Tibial nerve (tissue), 4 donors: ENCODE results near the gene ADAMTSL1. TPM values are rescaled to one million over a fixed set of nuclear protein-coding genes. Genes with fewer than 3 reads are reported as not detected.

Experiments
- DNase-seq, 2 donors: peaks; one replicate each; pipeline ENCODE4 v3.0.0-alpha.2; 2019; ENCODE audit warnings: low spot score in 2 of 2
- H3K27ac ChIP-seq, 4 donors: fragments of 200-600 bp; sonication (generic) in 3 of 4; one replicate each; pipeline ENCODE4 v1.5.1; 2017 to 2019; ENCODE audit warnings: mild to moderate bottlenecking in 1 of 4
- H3K27me3 ChIP-seq, 2 donors: fragments of 200-600 bp; sonication (generic) in 1 of 2; one replicate each; pipeline versions ENCODE4 v1.5.1 to v1.6.0; 2017 to 2019
- H3K36me3 ChIP-seq, 3 donors: fragments of 200-600 bp; sonication (generic); one replicate each; pipeline ENCODE4 v1.5.1; 2018 to 2019
- H3K4me1 ChIP-seq, 4 donors: fragments of 200-600 bp; sonication (generic) in 3 of 4; one replicate each; pipeline ENCODE4 v1.5.1; 2017 to 2019
- H3K4me3 ChIP-seq, 4 donors: fragments of 200-600 bp; sonication (generic) in 3 of 4; one replicate each; pipeline ENCODE4 v1.5.1; 2017 to 2019; ENCODE audit warnings: mild to moderate bottlenecking in 1 of 4, moderate library complexity in 1 of 4
- H3K9me3 ChIP-seq, 4 donors: fragments of 200-600 bp; sonication (generic) in 3 of 4; one replicate each; pipeline ENCODE4 v1.5.1; 2017 to 2019
- EP300 ChIP-seq, 2 donors: sonication (generic); formaldehyde crosslinking; IDR thresholded peaks; one replicate each; pipeline ENCODE4 v1.6.1; 2017; ENCODE audit warnings: antibody characterized with exemption in 2 of 2, mild to moderate bottlenecking in 1 of 2
- POLR2A ChIP-seq, 2 donors: fragments of 450-650 bp; IDR thresholded peaks; one replicate each; pipeline ENCODE4 v1.6.1; 2017; ENCODE audit warnings: antibody characterized with exemption in 2 of 2, mild to moderate bottlenecking in 2 of 2, moderate library complexity in 2 of 2
- WGBS, 2 donors: methylation state at CpG; one replicate each; pipeline ENCODE4 v1.1.5; 2018; 5-methylcytosine and 5-hydroxymethylcytosine counted together
- total RNA-seq, 4 donors: library from RNA; depleted of rRNA; stranded (reverse); fragments of >200 nt; gene quantifications; one replicate each; pipeline ENCODE4 v1.1.0, GENCODE V29; 2016
- TF ChIP-seq, protein P1 (sequence below), 5 experiments: fragments of 200-600 bp in 3 of 5; fragments of 450-650 bp in 2 of 5; sonication (generic) in 3 of 5; IDR thresholded peaks; one replicate each; pipeline ENCODE4 v1.5.1; 2016 to 2019; ENCODE audit warnings: antibody characterized with exemption in 5 of 5, mild to moderate bottlenecking in 3 of 5, moderate library complexity in 2 of 5

The ADAMTSL1 gene
- total RNA-seq, 4 donors from 2014 or later, result 11.9 to 27.1 (median 21.3) TPM

DNA sequence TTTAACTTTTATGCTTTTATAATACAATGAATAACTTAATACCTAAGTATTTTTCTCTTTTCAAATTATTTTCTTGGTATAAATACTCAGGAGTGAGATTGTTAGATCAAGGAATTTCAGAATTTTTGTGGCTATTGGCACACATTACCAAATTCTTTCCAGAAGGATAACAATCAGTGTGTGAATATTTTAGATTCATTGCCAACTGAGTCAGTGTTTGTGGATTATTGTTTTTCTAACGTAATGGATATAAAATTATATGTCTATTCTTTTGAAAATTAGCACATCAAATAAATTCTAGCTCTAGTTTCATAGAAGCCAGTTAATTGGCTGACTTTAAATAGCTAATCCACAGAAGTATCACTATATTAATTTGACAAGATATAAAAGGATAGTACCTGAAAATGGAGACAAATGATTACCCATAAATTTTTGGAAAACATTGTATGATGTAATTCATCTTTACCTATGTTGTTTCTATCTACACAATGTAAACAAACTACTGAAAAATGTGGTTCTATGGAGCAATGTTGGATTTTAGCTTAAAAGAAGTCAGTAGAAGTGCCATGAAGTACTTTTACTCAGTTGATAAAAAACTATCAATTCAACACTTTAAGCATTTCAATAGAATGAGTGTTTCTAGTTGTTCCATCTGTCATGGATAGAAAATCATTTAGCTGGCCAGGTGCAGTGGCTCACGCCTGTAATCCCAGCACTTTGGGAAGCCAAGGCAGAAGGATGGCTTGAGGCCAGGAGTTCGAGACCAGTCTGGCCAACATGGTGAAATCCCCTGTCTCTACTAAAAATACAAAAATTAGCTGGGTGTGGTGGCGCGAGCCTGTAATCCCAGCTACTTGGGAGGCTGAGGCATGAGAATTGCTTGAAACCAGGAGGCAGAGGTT, 185.1 kb downstream of the ADAMTSL1 start:
- TF ChIP-seq, protein P1, sequence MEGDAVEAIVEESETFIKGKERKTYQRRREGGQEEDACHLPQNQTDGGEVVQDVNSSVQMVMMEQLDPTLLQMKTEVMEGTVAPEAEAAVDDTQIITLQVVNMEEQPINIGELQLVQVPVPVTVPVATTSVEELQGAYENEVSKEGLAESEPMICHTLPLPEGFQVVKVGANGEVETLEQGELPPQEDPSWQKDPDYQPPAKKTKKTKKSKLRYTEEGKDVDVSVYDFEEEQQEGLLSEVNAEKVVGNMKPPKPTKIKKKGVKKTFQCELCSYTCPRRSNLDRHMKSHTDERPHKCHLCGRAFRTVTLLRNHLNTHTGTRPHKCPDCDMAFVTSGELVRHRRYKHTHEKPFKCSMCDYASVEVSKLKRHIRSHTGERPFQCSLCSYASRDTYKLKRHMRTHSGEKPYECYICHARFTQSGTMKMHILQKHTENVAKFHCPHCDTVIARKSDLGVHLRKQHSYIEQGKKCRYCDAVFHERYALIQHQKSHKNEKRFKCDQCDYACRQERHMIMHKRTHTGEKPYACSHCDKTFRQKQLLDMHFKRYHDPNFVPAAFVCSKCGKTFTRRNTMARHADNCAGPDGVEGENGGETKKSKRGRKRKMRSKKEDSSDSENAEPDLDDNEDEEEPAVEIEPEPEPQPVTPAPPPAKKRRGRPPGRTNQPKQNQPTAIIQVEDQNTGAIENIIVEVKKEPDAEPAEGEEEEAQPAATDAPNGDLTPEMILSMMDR (IDR thresholded peaks at IDR 0.05), result no peak
- TF ChIP-seq POLR2A (IDR thresholded peaks at IDR 0.05) (no peak), EP300 (IDR thresholded peaks at IDR 0.05) (no peak)
- peaks cover 0 to 5% (median 0%) of the 10 kb centered on the region in 4 donors for H3K4me1 ChIP-seq
- DNase-seq, result no peak
- no peaks in the 10 kb centered on the region for H3K27me3 ChIP-seq
- H3K9me3 ChIP-seq, result no peaks in the 10 kb centered on the region
- H3K27ac ChIP-seq, result peak overlapping the region in 1 of 4 donors; percentile 8
- H3K4me3 ChIP-seq, result no peak overlapping the region
- 71 to 74% methylated on average over 5 of the region's 5 CpGs for WGBS, 2 donors
- no peaks in the 10 kb centered on the region for H3K36me3 ChIP-seq

DNA sequence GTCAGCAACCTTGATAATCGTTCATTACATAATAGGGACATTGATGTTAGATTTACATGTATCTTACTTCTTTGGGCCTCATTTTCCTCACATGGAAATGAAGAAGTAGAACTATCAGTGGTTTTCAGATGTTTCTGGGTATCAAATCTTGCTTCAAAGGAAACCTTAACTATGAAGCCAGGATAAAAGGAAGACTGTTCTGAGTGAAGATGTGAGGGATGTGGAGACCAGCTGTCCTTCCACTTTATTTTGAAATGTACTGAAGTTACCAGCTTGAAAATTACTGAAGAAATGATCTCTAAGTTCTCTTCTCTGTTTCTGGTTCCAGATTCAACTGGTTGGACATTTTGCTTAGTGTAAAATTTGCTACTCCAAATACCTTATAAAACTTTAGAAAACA, 186.0 kb downstream of the ADAMTSL1 start:
- peaks cover 0 to 5% (median 0%) of the 10 kb centered on the region in 4 donors for H3K4me1 ChIP-seq
- H3K27me3 ChIP-seq, result no peaks in the 10 kb centered on the region
- no peak for DNase-seq
- WGBS, 2 donors, result 46 to 54% methylated on average over 1 of the region's 1 CpG
- H3K9me3 ChIP-seq, result no peaks in the 10 kb centered on the region
- no peak overlapping the region for H3K4me3 ChIP-seq
- no peaks in the 10 kb centered on the region for H3K36me3 ChIP-seq
- no peak overlapping the region for H3K27ac ChIP-seq
- TF ChIP-seq, protein P1 (IDR thresholded peaks at IDR 0.05), result no peak
- TF ChIP-seq EP300 (IDR thresholded peaks at IDR 0.05) (no peak), POLR2A (IDR thresholded peaks at IDR 0.05) (no peak)

DNA sequence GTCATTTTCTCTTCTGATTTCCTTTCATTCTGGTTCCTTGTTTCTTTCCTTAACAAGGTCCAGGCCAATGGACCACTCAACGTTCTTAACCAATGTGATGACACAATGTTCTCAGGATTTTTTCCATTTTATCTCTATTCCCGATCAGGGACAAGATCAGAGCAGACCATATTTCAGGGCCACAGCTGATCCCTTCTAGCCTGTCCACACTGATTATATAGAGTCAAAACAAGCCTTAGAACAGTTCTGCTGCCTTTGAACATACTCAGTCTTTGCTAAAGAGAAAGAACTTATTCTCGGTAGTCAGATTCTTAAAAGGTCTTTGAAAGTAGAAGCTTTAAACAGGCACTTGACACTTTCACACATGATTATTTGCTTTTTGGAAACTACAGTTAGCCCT, 188.4 kb downstream of the ADAMTSL1 start:
- H3K27ac ChIP-seq, result no peak overlapping the region
- H3K36me3 ChIP-seq, result no peaks in the 10 kb centered on the region
- DNase-seq, result no peak
- H3K27me3 ChIP-seq, result no peaks in the 10 kb centered on the region
- TF ChIP-seq, protein P1 (IDR thresholded peaks at IDR 0.05), result no peak
- no peak for TF ChIP-seq EP300 (IDR thresholded peaks at IDR 0.05)
- TF ChIP-seq POLR2A (IDR thresholded peaks at IDR 0.05), result no peak
- no peaks in the 10 kb centered on the region for H3K9me3 ChIP-seq
- peaks cover 0 to 18% (median 7%) of the 10 kb centered on the region in 4 donors for H3K4me1 ChIP-seq
- no peak overlapping the region for H3K4me3 ChIP-seq
- WGBS, 2 donors, result 87 to 92% methylated on average over 3 of the region's 3 CpGs

DNA sequence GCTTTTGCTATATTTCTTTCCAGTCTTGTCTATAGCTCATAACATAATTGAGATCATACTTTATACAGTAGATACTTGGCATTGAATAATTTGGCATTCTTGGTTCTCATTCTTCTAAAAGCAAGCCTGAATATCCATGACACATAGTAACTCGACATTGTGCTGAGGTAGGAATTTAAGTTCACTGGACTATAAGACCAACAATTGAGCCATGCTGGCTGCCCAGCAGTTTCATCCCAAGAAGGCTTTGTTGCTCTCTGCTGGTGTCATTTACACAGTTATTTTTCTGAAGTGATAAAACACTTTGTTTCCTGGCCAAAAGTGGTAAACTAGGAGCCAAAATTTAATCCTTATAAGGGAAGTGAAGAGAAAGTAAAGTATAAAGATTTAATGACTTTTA, 192.0 kb downstream of the ADAMTSL1 start:
- H3K36me3 ChIP-seq, result no peaks in the 10 kb centered on the region
- no peaks in the 10 kb centered on the region for H3K9me3 ChIP-seq
- H3K4me3 ChIP-seq, result no peak overlapping the region
- no peak for DNase-seq
- WGBS, 2 donors, result 28 to 39% methylated on average over 1 of the region's 1 CpG
- peaks cover 0 to 18% (median 9%) of the 10 kb centered on the region in 4 donors for H3K4me1 ChIP-seq
- no peaks in the 10 kb centered on the region for H3K27me3 ChIP-seq
- peak overlapping the region in 2 of 4 donors; percentile 39 to 52 for H3K27ac ChIP-seq
- TF ChIP-seq, protein P1 (IDR thresholded peaks at IDR 0.05), result no peak
- TF ChIP-seq POLR2A (IDR thresholded peaks at IDR 0.05) (no peak), EP300 (IDR thresholded peaks at IDR 0.05) (no peak)

DNA sequence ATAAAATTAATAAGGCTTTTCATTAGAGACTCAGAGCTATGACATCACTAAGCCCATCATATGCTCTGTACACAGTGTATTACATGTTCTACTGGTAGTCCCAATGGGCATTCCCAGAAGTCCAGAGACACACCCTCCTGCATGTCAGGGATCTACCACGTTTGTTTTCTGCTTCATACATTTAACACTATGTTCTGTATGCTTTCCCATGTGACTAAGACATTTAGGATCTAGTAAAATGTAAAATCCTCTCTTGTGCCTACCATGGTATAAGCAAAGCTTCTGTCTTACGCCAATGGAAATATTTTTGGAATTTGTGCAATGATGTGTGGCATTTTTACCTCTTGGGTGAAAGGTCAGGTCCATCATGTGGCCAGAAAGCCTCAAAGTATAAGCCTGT, 192.4 kb downstream of the ADAMTSL1 start:
- TF ChIP-seq, protein P1 (IDR thresholded peaks at IDR 0.05), result no peak
- peak; percentile 52 to 61 for TF ChIP-seq EP300 (IDR thresholded peaks at IDR 0.05)
- TF ChIP-seq POLR2A (IDR thresholded peaks at IDR 0.05), result no peak
- 32 to 34% methylated on average over 2 of the region's 2 CpGs for WGBS, 2 donors
- H3K4me1 ChIP-seq, result peaks cover 0 to 18% (median 9%) of the 10 kb centered on the region in 4 donors
- peak overlapping the region in 2 of 4 donors; percentile 48 to 54 for H3K27ac ChIP-seq
- no peak overlapping the region for H3K4me3 ChIP-seq
- no peaks in the 10 kb centered on the region for H3K9me3 ChIP-seq
- no peaks in the 10 kb centered on the region for H3K36me3 ChIP-seq
- no peaks in the 10 kb centered on the region for H3K27me3 ChIP-seq
- no peak for DNase-seq
